H9 (cell line): ENCODE results near the gene VRK2. TPM values are rescaled to one million over a fixed set of nuclear protein-coding genes. Genes with fewer than 3 reads are reported as not detected.

Source experiments
- DNase-seq: peaks from one replicate; pipeline ENCODE4 v3.0.0-alpha.2; 2017
- H2AFZ ChIP-seq: one replicate; pipeline ENCODE4 v1.6.1; 2013; ENCODE audit warnings: mild to moderate bottlenecking, low read length, control low read depth, moderate library complexity
- H2AK5ac ChIP-seq: 2 replicates; pipeline ENCODE4 v1.6.1; 2013; ENCODE audit warnings: low read length, control low read depth, mixed read lengths; ENCODE audit not compliant: insufficient read length
- H2BK120ac ChIP-seq: one replicate; pipeline ENCODE4 v1.6.1; 2013; ENCODE audit warnings: low read depth, mild to moderate bottlenecking, low read length, control low read depth, inconsistent platforms; ENCODE audit not compliant: poor library complexity, severe bottlenecking
- H2BK12ac ChIP-seq: 2 replicates; pipeline ENCODE4 v1.6.1; 2013; ENCODE audit warnings: low read length, control low read depth, mixed read lengths, low read depth; ENCODE audit not compliant: insufficient read length
- H2BK15ac ChIP-seq: 2 replicates; pipeline ENCODE4 v1.6.1; 2013; ENCODE audit warnings: low read depth, low read length, control low read depth
- H2BK20ac ChIP-seq: one replicate; pipeline ENCODE4 v1.6.1; 2013; ENCODE audit warnings: low read depth, mild to moderate bottlenecking, low read length, control low read depth, inconsistent platforms; ENCODE audit not compliant: poor library complexity, severe bottlenecking
- H2BK5ac ChIP-seq: 2 replicates; pipeline ENCODE4 v1.6.1; 2013; ENCODE audit warnings: low read length, control low read depth, mixed read lengths; ENCODE audit not compliant: insufficient read length
- H3K14ac ChIP-seq: 2 replicates; pipeline ENCODE4 v1.6.1; 2013; ENCODE audit warnings: low read length, control low read depth; ENCODE audit not compliant: insufficient read depth
- H3K18ac ChIP-seq: 2 replicates; pipeline ENCODE4 v1.6.1; 2013; ENCODE audit warnings: low read depth, mild to moderate bottlenecking, mixed read lengths, low read length, control low read depth; ENCODE audit not compliant: insufficient read length
- H3K23ac ChIP-seq: 2 replicates; pipeline ENCODE4 v1.6.1; 2013; ENCODE audit warnings: low read length, control low read depth, mixed read lengths, low read depth; ENCODE audit not compliant: insufficient read length
- H3K23me2 ChIP-seq: 2 replicates; pipeline ENCODE4 v1.6.1; 2013; ENCODE audit warnings: low read depth, mild to moderate bottlenecking, mixed read lengths, low read length, control low read depth; ENCODE audit not compliant: insufficient read length, poor library complexity, severe bottlenecking
- H3K27ac ChIP-seq: 2 replicates; pipeline ENCODE4 v1.5.1; 2013; ENCODE audit warnings: low read length, control low read depth, mixed read lengths, low read depth; ENCODE audit not compliant: insufficient read length
- H3K27me3 ChIP-seq: 2 replicates; pipeline ENCODE4 v1.6.1; 2013; ENCODE audit warnings: low read length, control low read depth, inconsistent platforms; ENCODE audit not compliant: insufficient read depth
- H3K4ac ChIP-seq: 2 replicates; pipeline ENCODE4 v1.6.1; 2013; ENCODE audit warnings: low read depth, mild to moderate bottlenecking, control low read depth, inconsistent platforms, low read length, moderate library complexity
- H3K4me1 ChIP-seq: 2 replicates; pipeline ENCODE4 v1.6.1; 2013; ENCODE audit warnings: low read length, control low read depth, inconsistent platforms; ENCODE audit not compliant: insufficient read depth
- H3K4me2 ChIP-seq: 2 replicates; pipeline ENCODE4 v1.6.1; 2013; ENCODE audit warnings: low read length, control low read depth, mixed read lengths; ENCODE audit not compliant: insufficient read length, insufficient read depth
- H3K56ac ChIP-seq: 2 replicates; pipeline ENCODE4 v1.6.1; 2013; ENCODE audit warnings: low read depth, mild to moderate bottlenecking, mixed read lengths, low read length, control low read depth; ENCODE audit not compliant: insufficient read length
- H3K79me1 ChIP-seq: 2 replicates; pipeline ENCODE4 v1.6.1; 2013; ENCODE audit warnings: low read depth, mild to moderate bottlenecking, moderate library complexity, low read length, control low read depth, inconsistent platforms; ENCODE audit not compliant: insufficient read depth, poor library complexity, severe bottlenecking
- H3K79me2 ChIP-seq: 2 replicates; pipeline ENCODE4 v1.6.1; 2013; ENCODE audit warnings: low read length, control low read depth, inconsistent platforms; ENCODE audit not compliant: insufficient read depth
- H3K9ac ChIP-seq: 2 replicates; pipeline ENCODE4 v1.6.1; 2013; ENCODE audit warnings: low read length, control low read depth, mixed read lengths; ENCODE audit not compliant: insufficient read length; ENCODE audit errors: extremely low read depth
- H3K9me3 ChIP-seq: one replicate; pipeline ENCODE4 v1.6.1; 2013; ENCODE audit warnings: low read depth, low read length, inconsistent platforms; ENCODE audit not compliant: control insufficient read depth
- H3T11ph ChIP-seq: one replicate; pipeline ENCODE4 v1.6.1; 2013; ENCODE audit warnings: mild to moderate bottlenecking, low read length, control low read depth, inconsistent platforms
- H4K20me1 ChIP-seq: one replicate; pipeline ENCODE4 v1.6.1; 2013; ENCODE audit not compliant: control insufficient read depth, insufficient read length, insufficient read depth
- H4K5ac ChIP-seq: 2 replicates; pipeline ENCODE4 v1.6.1; 2013; ENCODE audit warnings: low read depth, mild to moderate bottlenecking, mixed read lengths, low read length, control low read depth; ENCODE audit not compliant: insufficient read length
- H4K8ac ChIP-seq: replicated peaks from 2 replicates; pipeline ENCODE4 v1.6.1; 2013; ENCODE audit warnings: low read length, control low read depth, mixed read lengths, low read depth; ENCODE audit not compliant: insufficient read length
- H4K91ac ChIP-seq: 2 replicates; pipeline ENCODE4 v1.6.1; 2013; ENCODE audit warnings: low read depth, mild to moderate bottlenecking, moderate library complexity, mixed read lengths, low read length, control low read depth; ENCODE audit not compliant: insufficient read length
- H3K27ac Mint-ChIP-seq, 3 experiments: 2 replicates in 2 of 3; 3 replicates in 1 of 3; pipeline ENCODE4 v1.8.0; 2020 to 2021; ENCODE audit warnings: mixed read lengths in 3 of 3, mild to moderate bottlenecking in 1 of 3, moderate library complexity in 1 of 3
- H3K27me3 Mint-ChIP-seq: 2 replicates; pipeline ENCODE4 v1.8.0; 2021; ENCODE audit warnings: low read depth, mild to moderate bottlenecking, moderate library complexity, mixed read lengths
- H3K36me3 Mint-ChIP-seq, 3 experiments: 2 replicates in 2 of 3; 3 replicates in 1 of 3; pipeline ENCODE4 v1.8.0; 2020 to 2021; ENCODE audit warnings: low read depth in 3 of 3, mixed read lengths in 3 of 3; ENCODE audit not compliant: insufficient read depth in 1 of 3
- H3K4me1 Mint-ChIP-seq, 2 experiments: 2 replicates each; pipeline ENCODE4 v1.8.0; 2020; ENCODE audit warnings: mixed read lengths in 2 of 2
- H3K4me3 Mint-ChIP-seq, 2 experiments: 2 replicates in 1 of 2; 3 replicates in 1 of 2; pipeline ENCODE4 v1.8.0; 2020 to 2021; ENCODE audit warnings: mild to moderate bottlenecking in 2 of 2, mixed read lengths in 2 of 2, moderate library complexity in 1 of 2
- H3K9me3 Mint-ChIP-seq, 2 experiments: 2 replicates in 1 of 2; 3 replicates in 1 of 2; pipeline ENCODE4 v1.8.0; 2020; ENCODE audit warnings: mild to moderate bottlenecking in 2 of 2, mixed read lengths in 2 of 2, moderate library complexity in 1 of 2
- WGBS: extraction: QIAGEN DNeasy Blood & Tissue Kit; methylation state at CpG from one replicate; pipeline ENCODE4 v1.1.7; 2013; ENCODE audit warnings: missing lambda C conversion rate, low lambda C conversion rate, mixed read lengths; ENCODE audit not compliant: insufficient read length; ENCODE audit errors: extremely low coverage; 5-methylcytosine and 5-hydroxymethylcytosine counted together
- total RNA-seq: library from RNA; stranded (reverse); gene quantifications from 2 replicates; pipeline ENCODE4 v1.2.1, GENCODE V29; 2021
- TF ChIP-seq, protein P1 (sequence below): fragments of 200-600 bp; sonication (generic); conservative IDR thresholded peaks from 3 replicates; pipeline ENCODE4 v1.8.0; 2021; ENCODE audit warnings: antibody characterized with exemption, mild to moderate bottlenecking

The VRK2 gene
- total RNA-seq, 1 experiment from 2014 or later = 23.8 TPM

DNA sequence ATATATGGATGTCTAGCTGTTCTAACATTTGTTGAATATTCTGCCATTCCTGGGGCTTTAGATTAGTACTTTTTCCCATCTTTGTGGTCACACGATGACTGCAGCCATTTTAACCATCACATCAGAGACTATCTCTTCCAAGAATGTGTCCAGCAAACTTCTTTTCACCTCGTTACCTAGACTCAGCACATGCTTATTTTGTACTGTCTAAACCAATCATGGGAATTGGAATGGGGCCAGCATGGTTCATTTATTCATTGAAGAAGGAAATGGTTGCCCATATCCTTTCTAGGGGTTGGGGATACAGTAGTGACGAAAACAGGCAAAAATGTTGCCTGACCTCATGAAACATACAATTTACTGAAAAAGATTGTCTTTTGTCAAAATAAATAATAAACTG, 2.5 kb upstream of the VRK2 start:
- H3K14ac ChIP-seq = no peak overlapping the region
- TF ChIP-seq, protein P1, sequence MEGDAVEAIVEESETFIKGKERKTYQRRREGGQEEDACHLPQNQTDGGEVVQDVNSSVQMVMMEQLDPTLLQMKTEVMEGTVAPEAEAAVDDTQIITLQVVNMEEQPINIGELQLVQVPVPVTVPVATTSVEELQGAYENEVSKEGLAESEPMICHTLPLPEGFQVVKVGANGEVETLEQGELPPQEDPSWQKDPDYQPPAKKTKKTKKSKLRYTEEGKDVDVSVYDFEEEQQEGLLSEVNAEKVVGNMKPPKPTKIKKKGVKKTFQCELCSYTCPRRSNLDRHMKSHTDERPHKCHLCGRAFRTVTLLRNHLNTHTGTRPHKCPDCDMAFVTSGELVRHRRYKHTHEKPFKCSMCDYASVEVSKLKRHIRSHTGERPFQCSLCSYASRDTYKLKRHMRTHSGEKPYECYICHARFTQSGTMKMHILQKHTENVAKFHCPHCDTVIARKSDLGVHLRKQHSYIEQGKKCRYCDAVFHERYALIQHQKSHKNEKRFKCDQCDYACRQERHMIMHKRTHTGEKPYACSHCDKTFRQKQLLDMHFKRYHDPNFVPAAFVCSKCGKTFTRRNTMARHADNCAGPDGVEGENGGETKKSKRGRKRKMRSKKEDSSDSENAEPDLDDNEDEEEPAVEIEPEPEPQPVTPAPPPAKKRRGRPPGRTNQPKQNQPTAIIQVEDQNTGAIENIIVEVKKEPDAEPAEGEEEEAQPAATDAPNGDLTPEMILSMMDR = no peak
- H3K9me3 Mint-ChIP-seq = no peaks in the 10 kb centered on the region
- WGBS = no CpG with 5 or more reads among the region's 3 CpGs
- H2BK20ac ChIP-seq = no peak overlapping the region
- no peak overlapping the region for H3K9ac ChIP-seq
- H3K18ac ChIP-seq = no peak overlapping the region
- H3K4ac ChIP-seq = no peak overlapping the region
- H3K4me2 ChIP-seq = no peak overlapping the region
- peaks cover 24 to 32% of the 10 kb centered on the region in 2 experiments for H3K4me1 Mint-ChIP-seq
- no peak overlapping the region for H4K5ac ChIP-seq
- H4K8ac ChIP-seq = no peak overlapping the region
- H3K4me3 Mint-ChIP-seq = no peak overlapping the region
- no peaks in the 10 kb centered on the region for H3K9me3 ChIP-seq
- H3K27me3 Mint-ChIP-seq = no peaks in the 10 kb centered on the region
- H3K79me2 ChIP-seq = no peaks in the 10 kb centered on the region
- H3K23me2 ChIP-seq = peaks cover 13% of the 10 kb centered on the region
- no peak overlapping the region for H4K91ac ChIP-seq
- no peak overlapping the region for H3K23ac ChIP-seq
- H3K4me1 ChIP-seq = peaks cover 2% of the 10 kb centered on the region; the same call in 1 of the 2 replicates
- no peak overlapping the region for H2BK12ac ChIP-seq
- no peak overlapping the region for H3K56ac ChIP-seq
- no peak overlapping the region for H3K27ac ChIP-seq
- H2BK120ac ChIP-seq = no peak overlapping the region
- H3T11ph ChIP-seq = no peak overlapping the region
- H4K20me1 ChIP-seq = no peaks in the 10 kb centered on the region
- H2AFZ ChIP-seq = no peak overlapping the region
- no peaks in the 10 kb centered on the region for H3K27me3 ChIP-seq
- peaks cover 0 to 3% (median 2%) of the 10 kb centered on the region in 3 experiments; a peak in 4 of 7 replicates for H3K36me3 Mint-ChIP-seq
- no peak for DNase-seq
- H3K27ac Mint-ChIP-seq = no peak overlapping the region
- H2BK5ac ChIP-seq = no peak overlapping the region
- H2BK15ac ChIP-seq = no peak overlapping the region
- H2AK5ac ChIP-seq = no peak overlapping the region
- H3K79me1 ChIP-seq = no peaks in the 10 kb centered on the region
